ENCODE data around the gene ZKSCAN1. TPM values are rescaled to one million over a fixed set of nuclear protein-coding genes. Genes with fewer than 3 reads are reported as not detected.

The ZKSCAN1 gene
- total RNA-seq, 1 experiment from 2014 or later: 13.6 TPM

GRCh38 chr7:100082978-100083377, 67.6 kb downstream of the ZKSCAN1 start:
- Histone ChIP-seq H3K36me3 (ENCODE audit: low read depth, low read length) (peaks cover 13% of the 10 kb centered on the region; the same call in 1 of the 2 replicates), H3K79me2 (ENCODE audit: low read length) (peaks cover 36% of the 10 kb centered on the region), H4K20me1 (ENCODE audit: low read length) (0 out of 2 replicates have a peak, but pooled peaks cover 6% of the 10 kb centered on the region), H3K9me3 (ENCODE audit: low read length) (no peaks in the 10 kb centered on the region), H3K9me2 (replicated peaks; ENCODE audit: low read length) (no peaks in the 10 kb centered on the region), H3K4me2 (ENCODE audit: low read length) (peak overlapping the region; percentile 66; the same call in 1 of the 2 replicates), H3K4me1 (ENCODE audit: insufficient read depth, low read length) (peaks cover 27% of the 10 kb centered on the region), H3K27me3 (ENCODE audit: low read length) (no peaks in the 10 kb centered on the region), H3K27ac (ENCODE audit: low read length) (no peak overlapping the region), H3K4me3 (ENCODE audit: low read length) (no peak overlapping the region), H2AFZ (ENCODE audit: low read length) (no peak overlapping the region), H3F3A (ENCODE audit: low read length, unreplicated experiment) (no peaks in the 10 kb centered on the region), H3K9ac (ENCODE audit: low read length) (no peak overlapping the region)
- ChIA-PET CTCF (interaction anchor here (0.6 kb wide), 1 partner anchor 17 kb away, joined by 6 read pairs; no protein-coding TSS in a partner anchor), POLR2A (ENCODE audit: unreplicated experiment) (interaction anchor here (0.6 to 1.1 kb wide), 6 partner anchors 9 to 1204 kb away, joined by 4 to 30 read pairs (median 6); partner anchors contain the start of genes AP4M1 and MCM7)
- TF ChIP-seq CTCF (conservative IDR thresholded peaks at IDR 0.05; ENCODE audit: low read depth, low read length) (no peak), EZH2phosphoT487 (IDR thresholded peaks at IDR 0.05; ENCODE audit: borderline replicate concordance, low read length) (no peak), EZH2 (IDR thresholded peaks at IDR 0.05; ENCODE audit: low read length, unreplicated experiment) (no peak)
- ATAC-seq (no peak), DNase-seq (no peak)
- no TSS peak for BruUV-seq (replicated peaks)
- intact Hi-C loops (cut with micrococcal nuclease): loop anchor here (5.0 kb wide), 2 partner anchors 44 to 676 kb away; partner anchors contain the start of genes BUD31, MBLAC1 and PDAP1

- no peak overlapping the region for H3K4me2 ChIP-seq (ENCODE audit: low read length)
- H3K9ac ChIP-seq (ENCODE audit: low read length): no peak overlapping the region
- peaks cover 32% of the 10 kb centered on the region for H3K79me2 ChIP-seq (ENCODE audit: low read length)
- POLR2A ChIA-PET (ENCODE audit: unreplicated experiment): no interaction called here
- peaks cover 36% of the 10 kb centered on the region for H3K4me1 ChIP-seq (ENCODE audit: insufficient read depth, low read length)
- intact Hi-C loops (cut with micrococcal nuclease): no loop called here
- H3K36me3 ChIP-seq (ENCODE audit: low read depth, low read length): peaks cover 3% of the 10 kb centered on the region; the same call in 1 of the 2 replicates
- no peaks in the 10 kb centered on the region for H3F3A ChIP-seq (ENCODE audit: low read length, unreplicated experiment)
- H2AFZ ChIP-seq (ENCODE audit: low read length): no peak overlapping the region
- CTCF ChIA-PET: no interaction called here
- no peak overlapping the region for H3K4me3 ChIP-seq (ENCODE audit: low read length)
- no peak for TF ChIP-seq EZH2 (IDR thresholded peaks at IDR 0.05; ENCODE audit: low read length, unreplicated experiment)
- no peak for TF ChIP-seq CTCF (conservative IDR thresholded peaks at IDR 0.05; ENCODE audit: low read depth, low read length)
- no peak for TF ChIP-seq EZH2phosphoT487 (IDR thresholded peaks at IDR 0.05; ENCODE audit: borderline replicate concordance, low read length)
- no peaks in the 10 kb centered on the region for H3K9me2 ChIP-seq (replicated peaks; ENCODE audit: low read length)
- no peaks in the 10 kb centered on the region for H3K27me3 ChIP-seq (ENCODE audit: low read length)
- no peaks in the 10 kb centered on the region for H4K20me1 ChIP-seq (ENCODE audit: low read length)
- no peak overlapping the region for H3K27ac ChIP-seq (ENCODE audit: low read length)
- DNase-seq (no peak), ATAC-seq (no peak)
- BruUV-seq (replicated peaks): no TSS peak
- H3K9me3 ChIP-seq (ENCODE audit: low read length): no peaks in the 10 kb centered on the region
Measured at GRCh38 chr7:100085515-100085914, 70.1 kb downstream of the ZKSCAN1 start.

DNA sequence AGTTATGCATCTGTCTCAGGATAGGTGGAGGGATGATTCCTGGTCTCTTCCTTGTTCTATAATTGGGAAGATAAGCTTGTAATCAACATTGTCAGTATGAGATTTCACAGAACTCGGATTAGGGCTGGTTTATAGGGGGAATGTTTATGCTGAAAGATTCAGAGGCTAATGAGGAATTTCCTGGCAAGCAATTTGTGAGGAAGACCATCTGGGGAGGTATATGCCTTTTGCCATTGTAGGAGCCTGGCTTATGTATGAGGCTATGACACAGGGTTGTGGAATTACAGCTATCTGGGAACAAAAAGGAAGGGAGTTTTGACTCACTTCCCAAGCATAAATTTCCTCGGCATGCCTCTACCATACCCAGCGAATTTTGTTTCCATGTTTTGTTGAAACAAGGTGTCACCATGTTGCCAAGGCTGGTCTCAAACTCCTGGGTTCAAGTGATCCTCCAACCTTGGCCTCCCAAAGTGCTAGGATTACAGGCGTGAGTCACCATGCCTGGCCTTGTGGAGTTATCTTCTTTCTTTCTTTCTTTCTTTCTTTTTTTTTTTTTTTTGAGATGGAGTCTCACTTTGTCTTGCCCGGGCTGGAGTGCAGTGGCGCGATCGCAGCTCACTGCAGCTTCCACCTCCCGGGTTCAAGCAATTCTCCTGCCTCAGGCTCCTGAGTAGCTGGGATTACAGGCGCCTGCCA, 71.8 kb downstream of the ZKSCAN1 start:
- H3K9me3 ChIP-seq (ENCODE audit: low read length): no peaks in the 10 kb centered on the region
- no peak overlapping the region for H3K9ac ChIP-seq (ENCODE audit: low read length)
- no peak overlapping the region for H2AFZ ChIP-seq (ENCODE audit: low read length)
- no peaks in the 10 kb centered on the region for H3F3A ChIP-seq (ENCODE audit: low read length, unreplicated experiment)
- CTCF ChIA-PET: no interaction called here
- TF ChIP-seq EZH2phosphoT487 (IDR thresholded peaks at IDR 0.05; ENCODE audit: borderline replicate concordance, low read length) (no peak), CTCF (conservative IDR thresholded peaks at IDR 0.05; ENCODE audit: low read depth, low read length) (no peak), EZH2 (IDR thresholded peaks at IDR 0.05; ENCODE audit: low read length, unreplicated experiment) (no peak)
- H3K27me3 ChIP-seq (ENCODE audit: low read length): no peaks in the 10 kb centered on the region
- peaks cover 22% of the 10 kb centered on the region for H3K79me2 ChIP-seq (ENCODE audit: low read length)
- BruUV-seq (replicated peaks): no TSS peak
- peak overlapping the region; percentile 9; the same call in 1 of the 2 replicates for H3K4me2 ChIP-seq (ENCODE audit: low read length)
- H3K9me2 ChIP-seq (replicated peaks; ENCODE audit: low read length): no peaks in the 10 kb centered on the region
- DNase-seq (peak; percentile 82), ATAC-seq (peak; percentile 43)
- H3K4me3 ChIP-seq (ENCODE audit: low read length): no peak overlapping the region
- POLR2A ChIA-PET (ENCODE audit: unreplicated experiment): interaction anchor here (0.7 kb wide), 1 partner anchor 341 kb away, joined by 10 read pairs; the partner anchor contains the start of gene ZCWPW1
- peaks cover 33% of the 10 kb centered on the region for H3K4me1 ChIP-seq (ENCODE audit: insufficient read depth, low read length)
- peaks cover 3% of the 10 kb centered on the region; the same call in 1 of the 2 replicates for H4K20me1 ChIP-seq (ENCODE audit: low read length)
- peak overlapping the region; percentile 25 for H3K27ac ChIP-seq (ENCODE audit: low read length)
- intact Hi-C loops (cut with micrococcal nuclease): no loop called here
- peaks cover 9% of the 10 kb centered on the region; the same call in 1 of the 2 replicates for H3K36me3 ChIP-seq (ENCODE audit: low read depth, low read length)

Data from PC-3 (cell line).